Measurements from ENCODE around the gene OSBPL9. TPM values are rescaled to one million over a fixed set of nuclear protein-coding genes. Genes with fewer than 3 reads are reported as not detected.

Gene OSBPL9
- total and polyA plus RNA-seq, 9 of the 15 experiments (the other 6 are each of a cell fraction or from before 2014, with no cell fraction given): 43.9 to 217 (median 170) TPM

DNA sequence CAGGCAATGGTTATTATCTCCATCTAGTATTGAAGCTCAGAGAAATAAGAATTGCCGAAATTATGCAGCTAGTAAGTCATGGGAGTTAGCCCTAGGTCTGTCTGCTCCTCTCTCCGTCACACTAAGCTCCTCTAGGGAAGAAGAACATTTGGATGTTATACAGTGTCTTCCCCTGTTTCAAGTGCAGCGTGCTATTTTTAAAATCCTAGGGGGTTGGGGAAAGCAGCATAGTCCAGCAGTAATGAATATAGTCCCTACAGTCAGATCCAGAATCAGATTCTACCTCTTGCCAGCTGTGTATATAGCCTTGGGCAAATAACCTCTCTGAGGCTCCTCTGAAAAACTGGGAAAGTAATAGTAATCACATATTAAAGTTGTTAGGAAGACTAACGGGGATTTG, 44.5 kb upstream of the OSBPL9 start:
- intact Hi-C loops (cut with micrococcal nuclease): no loop called here
- BruUV-seq (replicated peaks): no TSS peak

More for the DNA sequence above, 44.5 kb upstream of the OSBPL9 start:
- in situ Hi-C loops (cut with MboI): no loop called here
- DNase-seq (ENCODE audit: extremely low read depth in 1 of 4, low spot score in 3 of 4): no peak
- Histone ChIP-seq H4K20me1 (replicated peaks; ENCODE audit: control insufficient read depth, insufficient read depth, low read length) (no peaks in the 10 kb centered on the region), H3K79me2 (ENCODE audit: control insufficient read depth, insufficient read depth, low read length) (no peaks in the 10 kb centered on the region), H3K4me3 (no peak overlapping the region), H3K9me3 (replicated peaks; ENCODE audit: control insufficient read depth, insufficient read depth, low read depth, low read length) (no peaks in the 10 kb centered on the region), H3K4me2 (ENCODE audit: insufficient read depth, low read length) (no peak overlapping the region), H3K9ac (ENCODE audit: insufficient read depth in 1 of 2, low read depth in 2 of 2, low read length in 2 of 2) (no peak overlapping the region), H3K27me3 (ENCODE audit: control insufficient read depth in 2 of 2, insufficient read depth in 2 of 2, low read length in 2 of 2) (no peaks in the 10 kb centered on the region), H3K27ac (ENCODE audit: extremely low read depth, low read depth, low read length) (no peak overlapping the region), H3K4me1 (replicated peaks in 1 of 2; ENCODE audit: control insufficient read depth in 2 of 2, insufficient read depth in 2 of 2, low read length in 2 of 2) (peaks cover 0 to 27% of the 10 kb centered on the region in 2 experiments; a peak in 3 of 5 replicates), H3K36me3 (ENCODE audit: control insufficient read depth, insufficient read depth, low read length) (no peaks in the 10 kb centered on the region), H2AFZ (ENCODE audit: low read depth, low read length) (no peak overlapping the region), H3K9me1 (ENCODE audit: control insufficient read depth, insufficient read depth, low read length) (no peaks in the 10 kb centered on the region)
- ATAC-seq: no peak
- CTCF ChIA-PET (ENCODE audit: low intra/inter-chr PET ratio): no interaction called here
- POLR2A ChIA-PET: interaction anchor here (0.6 to 1.0 kb wide), 2 partner anchors 16 to 224 kb away, joined by 3 read pairs; no protein-coding TSS in a partner anchor
- no peak for FAIRE-seq
- TF ChIP-seq, protein P1, sequence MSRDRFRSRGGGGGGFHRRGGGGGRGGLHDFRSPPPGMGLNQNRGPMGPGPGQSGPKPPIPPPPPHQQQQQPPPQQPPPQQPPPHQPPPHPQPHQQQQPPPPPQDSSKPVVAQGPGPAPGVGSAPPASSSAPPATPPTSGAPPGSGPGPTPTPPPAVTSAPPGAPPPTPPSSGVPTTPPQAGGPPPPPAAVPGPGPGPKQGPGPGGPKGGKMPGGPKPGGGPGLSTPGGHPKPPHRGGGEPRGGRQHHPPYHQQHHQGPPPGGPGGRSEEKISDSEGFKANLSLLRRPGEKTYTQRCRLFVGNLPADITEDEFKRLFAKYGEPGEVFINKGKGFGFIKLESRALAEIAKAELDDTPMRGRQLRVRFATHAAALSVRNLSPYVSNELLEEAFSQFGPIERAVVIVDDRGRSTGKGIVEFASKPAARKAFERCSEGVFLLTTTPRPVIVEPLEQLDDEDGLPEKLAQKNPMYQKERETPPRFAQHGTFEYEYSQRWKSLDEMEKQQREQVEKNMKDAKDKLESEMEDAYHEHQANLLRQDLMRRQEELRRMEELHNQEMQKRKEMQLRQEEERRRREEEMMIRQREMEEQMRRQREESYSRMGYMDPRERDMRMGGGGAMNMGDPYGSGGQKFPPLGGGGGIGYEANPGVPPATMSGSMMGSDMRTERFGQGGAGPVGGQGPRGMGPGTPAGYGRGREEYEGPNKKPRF (IDR thresholded peaks at IDR 0.05; ENCODE audit: low read depth, low read length): no peak
- TF ChIP-seq KLF6 (CRISPR knock-in tag; IDR thresholded peaks at IDR 0.05; ENCODE audit: borderline replicate concordance) (no peak), MCM7 (IDR thresholded peaks at IDR 0.05) (no peak), HNRNPUL1 (IDR thresholded peaks at IDR 0.05; ENCODE audit: low read length) (no peak), MBD2 (IDR thresholded peaks at IDR 0.05; ENCODE audit: borderline replicate concordance, low read depth) (no peak), FIP1L1 (IDR thresholded peaks at IDR 0.05; ENCODE audit: low read depth, low read length, poor library complexity, severe bottlenecking) (no peak), KDM2B (CRISPR knock-in tag; IDR thresholded peaks at IDR 0.05) (no peak), ZNF76 (CRISPR knock-in tag; IDR thresholded peaks at IDR 0.05; ENCODE audit: borderline replicate concordance) (no peak), ZNF253 (CRISPR knock-in tag; conservative IDR thresholded peaks at IDR 0.05) (no peak), SNRNP70 (optimal IDR thresholded peaks at IDR 0.05; ENCODE audit: low read depth, low read length) (no peak), HDAC3 (IDR thresholded peaks at IDR 0.05; ENCODE audit: borderline replicate concordance, partially characterized antibody) (no peak), SIN3B (IDR thresholded peaks at IDR 0.05; ENCODE audit: low read depth) (no peak)
- TF ChIP-seq, protein P2, sequence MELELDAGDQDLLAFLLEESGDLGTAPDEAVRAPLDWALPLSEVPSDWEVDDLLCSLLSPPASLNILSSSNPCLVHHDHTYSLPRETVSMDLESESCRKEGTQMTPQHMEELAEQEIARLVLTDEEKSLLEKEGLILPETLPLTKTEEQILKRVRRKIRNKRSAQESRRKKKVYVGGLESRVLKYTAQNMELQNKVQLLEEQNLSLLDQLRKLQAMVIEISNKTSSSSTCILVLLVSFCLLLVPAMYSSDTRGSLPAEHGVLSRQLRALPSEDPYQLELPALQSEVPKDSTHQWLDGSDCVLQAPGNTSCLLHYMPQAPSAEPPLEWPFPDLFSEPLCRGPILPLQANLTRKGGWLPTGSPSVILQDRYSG (tag; conservative IDR thresholded peaks at IDR 0.05; ENCODE audit: low read depth): no peak
- TF ChIP-seq, protein P3, sequence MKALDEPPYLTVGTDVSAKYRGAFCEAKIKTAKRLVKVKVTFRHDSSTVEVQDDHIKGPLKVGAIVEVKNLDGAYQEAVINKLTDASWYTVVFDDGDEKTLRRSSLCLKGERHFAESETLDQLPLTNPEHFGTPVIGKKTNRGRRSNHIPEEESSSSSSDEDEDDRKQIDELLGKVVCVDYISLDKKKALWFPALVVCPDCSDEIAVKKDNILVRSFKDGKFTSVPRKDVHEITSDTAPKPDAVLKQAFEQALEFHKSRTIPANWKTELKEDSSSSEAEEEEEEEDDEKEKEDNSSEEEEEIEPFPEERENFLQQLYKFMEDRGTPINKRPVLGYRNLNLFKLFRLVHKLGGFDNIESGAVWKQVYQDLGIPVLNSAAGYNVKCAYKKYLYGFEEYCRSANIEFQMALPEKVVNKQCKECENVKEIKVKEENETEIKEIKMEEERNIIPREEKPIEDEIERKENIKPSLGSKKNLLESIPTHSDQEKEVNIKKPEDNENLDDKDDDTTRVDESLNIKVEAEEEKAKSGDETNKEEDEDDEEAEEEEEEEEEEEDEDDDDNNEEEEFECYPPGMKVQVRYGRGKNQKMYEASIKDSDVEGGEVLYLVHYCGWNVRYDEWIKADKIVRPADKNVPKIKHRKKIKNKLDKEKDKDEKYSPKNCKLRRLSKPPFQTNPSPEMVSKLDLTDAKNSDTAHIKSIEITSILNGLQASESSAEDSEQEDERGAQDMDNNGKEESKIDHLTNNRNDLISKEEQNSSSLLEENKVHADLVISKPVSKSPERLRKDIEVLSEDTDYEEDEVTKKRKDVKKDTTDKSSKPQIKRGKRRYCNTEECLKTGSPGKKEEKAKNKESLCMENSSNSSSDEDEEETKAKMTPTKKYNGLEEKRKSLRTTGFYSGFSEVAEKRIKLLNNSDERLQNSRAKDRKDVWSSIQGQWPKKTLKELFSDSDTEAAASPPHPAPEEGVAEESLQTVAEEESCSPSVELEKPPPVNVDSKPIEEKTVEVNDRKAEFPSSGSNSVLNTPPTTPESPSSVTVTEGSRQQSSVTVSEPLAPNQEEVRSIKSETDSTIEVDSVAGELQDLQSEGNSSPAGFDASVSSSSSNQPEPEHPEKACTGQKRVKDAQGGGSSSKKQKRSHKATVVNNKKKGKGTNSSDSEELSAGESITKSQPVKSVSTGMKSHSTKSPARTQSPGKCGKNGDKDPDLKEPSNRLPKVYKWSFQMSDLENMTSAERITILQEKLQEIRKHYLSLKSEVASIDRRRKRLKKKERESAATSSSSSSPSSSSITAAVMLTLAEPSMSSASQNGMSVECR (CRISPR knock-in tag; IDR thresholded peaks at IDR 0.05): no peak
- 45% methylated on average over 4 of the region's 4 CpGs for WGBS (ENCODE audit: insufficient coverage, low coverage, missing lambda C conversion rate)
